A549 (cell line): ENCODE measurements around the gene INO80D. TPM values are rescaled to one million over a fixed set of nuclear protein-coding genes. Genes with fewer than 3 reads are reported as not detected.
"Not testable (repeated sequence)": the region's sequence is repeated elsewhere in the genome, so short reads cannot be mapped to it uniquely, and the experiment has no call there.

Experiments used
- ATAC-seq, 2 experiments: fragments of 200-7000 bp in 1 of 2; fragments of >200 bp in 1 of 2; cut with Nextera tagmentation in 1 of 2; cut with Tn5 transposase in 1 of 2; 3 replicates each; pipeline versions ENCODE4 v1.8.0 to v1.9.1; 2018 to 2020; ENCODE audit warnings: mild to moderate bottlenecking in 1 of 2, moderate library complexity in 1 of 2
- CTCF ChIA-PET: fragments of 300-600 bp; sonication (Branson Sonifier 250); formaldehyde crosslinking; extraction: SDS; loops from one replicate; lab custom pipeline; 2021; ENCODE audit warnings: antibody characterized with exemption, inconsistent platforms; lab: Yijun Ruan, JAX
- POLR2A ChIA-PET: fragments of 350-600 bp; formaldehyde crosslinking; extraction: SDS; loops from one replicate; lab custom pipeline; 2021; ENCODE audit warnings: antibody characterized with exemption, inconsistent platforms; lab: Yijun Ruan, JAX
- DNase-seq, 2 experiments: peaks; one replicate each; pipeline versions ENCODE4 v3.0.0 to v3.0.0-alpha.2; 2011 to 2016; ENCODE audit warnings: low read depth in 1 of 2, low spot score in 1 of 2
- FAIRE-seq: peaks from 2 replicates; lab custom pipeline; 2011; peaks lifted over from hg19 to GRCh38; lab: Jason Lieb, UNC
- H3K27ac ChIP-seq, 2 experiments: fragments of >200 bp; sonication (Bioruptor Twin); formaldehyde crosslinking; 3 replicates each; pipeline ENCODE4 v1.5.1; 2016 to 2017
- H3K4me1 ChIP-seq: fragments of >200 bp; sonication (Bioruptor Twin); formaldehyde crosslinking; 3 replicates; pipeline ENCODE4 v1.6.1; 2016
- H3K4me2 ChIP-seq: fragments of >200 bp; sonication (Bioruptor Twin); formaldehyde crosslinking; 3 replicates; pipeline ENCODE4 v1.6.1; 2016
- H3K4me3 ChIP-seq: fragments of >200 bp; sonication (Bioruptor Twin); formaldehyde crosslinking; 3 replicates; pipeline ENCODE4 v1.5.1; 2016
- H3K9me3 ChIP-seq: fragments of >200 bp; sonication (Bioruptor Twin); formaldehyde crosslinking; 3 replicates; pipeline ENCODE4 v1.6.1; 2016
- BHLHE40 ChIP-seq: IDR thresholded peaks from 2 replicates; pipeline ENCODE4 v1.6.1; 2012; ENCODE audit warnings: low read depth, low read length, inconsistent platforms
- CBX2 ChIP-seq: fragments of 200-600 bp; sonication (generic); IDR thresholded peaks from 2 replicates; pipeline ENCODE4 v1.6.1; 2016; ENCODE audit warnings: low read depth, mild to moderate bottlenecking, borderline replicate concordance
- EHF ChIP-seq: fragments of 250-450 bp; sonication (Bioruptor Pico); IDR thresholded peaks from 2 replicates; pipeline ENCODE4 v1.5.0; 2020; ENCODE audit warnings: mild to moderate bottlenecking
- GATA3 ChIP-seq: IDR thresholded peaks from 2 replicates; pipeline ENCODE4 v1.6.1; 2012; ENCODE audit warnings: borderline replicate concordance
- HOXA7 ChIP-seq: fragments of 250-450 bp; sonication (Bioruptor Pico); IDR thresholded peaks from 2 replicates; pipeline ENCODE4 v1.5.0; 2020; ENCODE audit warnings: mild to moderate bottlenecking, moderate library complexity
- HOXB13 ChIP-seq: fragments of 250-450 bp; sonication (Bioruptor Pico); IDR thresholded peaks from 2 replicates; pipeline ENCODE4 v1.5.0; 2020; ENCODE audit warnings: low read depth, mild to moderate bottlenecking, moderate library complexity
- HOXB5 ChIP-seq: fragments of 250-450 bp; sonication (Bioruptor Pico); IDR thresholded peaks from 2 replicates; pipeline ENCODE4 v1.5.0; 2020; ENCODE audit warnings: mild to moderate bottlenecking, moderate library complexity
- MAFK ChIP-seq: fragments of 450-650 bp; IDR thresholded peaks from 2 replicates; pipeline ENCODE4 v1.6.1; 2014; ENCODE audit not compliant: partially characterized antibody
- NPAS2 ChIP-seq: fragments of 250-450 bp; sonication (Bioruptor Pico); IDR thresholded peaks from 2 replicates; pipeline ENCODE4 v1.8.0; 2022; ENCODE audit warnings: mild to moderate bottlenecking, moderate library complexity, borderline replicate concordance
- PBX3 ChIP-seq: IDR thresholded peaks from 2 replicates; pipeline ENCODE4 v1.6.1; 2012
- PHF8 ChIP-seq: fragments of 200-600 bp; sonication (generic); IDR thresholded peaks from 2 replicates; pipeline ENCODE4 v1.6.1; 2016; ENCODE audit warnings: low read depth, mild to moderate bottlenecking, antibody characterized with exemption, moderate library complexity, borderline replicate concordance
- POLR2A ChIP-seq: IDR thresholded peaks from 2 replicates; pipeline ENCODE4 v1.6.1; 2012; ENCODE audit warnings: mild to moderate bottlenecking, low read length
- RNF2 ChIP-seq: fragments of 200-600 bp; sonication (generic); IDR thresholded peaks from 2 replicates; pipeline ENCODE4 v1.6.1; 2016; ENCODE audit warnings: low read depth, mild to moderate bottlenecking, antibody characterized with exemption, moderate library complexity, borderline replicate concordance
- SREBF2 ChIP-seq: fragments of 450-650 bp; IDR thresholded peaks from 2 replicates; pipeline ENCODE4 v1.6.1; 2014; ENCODE audit warnings: mild to moderate bottlenecking, moderate library complexity
- TFCP2L1 ChIP-seq: fragments of 250-450 bp; sonication (Bioruptor Pico); IDR thresholded peaks from 2 replicates; pipeline ENCODE4 v1.5.0; 2021; ENCODE audit warnings: mild to moderate bottlenecking
- USF2 ChIP-seq: fragments of 450-650 bp; IDR thresholded peaks from 2 replicates; pipeline ENCODE4 v1.6.1; 2014; ENCODE audit warnings: antibody characterized with exemption
- ZNF302 ChIP-seq: fragments of 250-450 bp; sonication (Bioruptor Pico); IDR thresholded peaks from 2 replicates; pipeline ENCODE4 v1.9.0; 2021; ENCODE audit warnings: inconsistent platforms, mild to moderate bottlenecking, moderate library complexity
- WGBS: methylation state at CpG from one replicate; pipeline ENCODE4 v1.1.6; 2017; ENCODE audit errors: missing lambda C conversion rate; 5-methylcytosine and 5-hydroxymethylcytosine counted together
- polyA plus RNA-seq, 4 experiments: library from polyadenylated mRNA; depleted of rRNA in 3 of 4; stranded (reverse); fragments of >200 nt; fragmentation: RNase III in 1 of 4; extraction: RNeasy Plus Mini Kit Qiagen cat#74134 plus additional on column Dnase treatment in 1 of 4; gene quantifications; 2 replicates in 3 of 4; 3 replicates in 1 of 4; pipeline ENCODE4 v1.2.3, GENCODE V29; 2011 to 2017
- TF ChIP-seq, protein P1 (sequence below): fragments of >200 bp; sonication (Bioruptor Twin); formaldehyde crosslinking; IDR thresholded peaks from 2 replicates; pipeline ENCODE4 v1.6.1; 2016
- TF ChIP-seq, protein P2 (sequence below): IDR thresholded peaks from 2 replicates; pipeline ENCODE4 v1.6.1; 2012; ENCODE audit warnings: low read depth, borderline replicate concordance
- TF ChIP-seq, protein P3 (sequence below): fragments of 200-600 bp; sonication (generic); IDR thresholded peaks from 2 replicates; pipeline ENCODE4 v1.6.1; 2016; ENCODE audit warnings: antibody characterized with exemption, mild to moderate bottlenecking, moderate library complexity

Gene INO80D
- polyA plus RNA-seq, 2 of the 4 experiments (the other 2 are of a cell fraction) = 1.4 to 5.0 TPM

GRCh38 chr2:206079699-206080465 is 6.1 kb downstream of the INO80D start:
- Histone ChIP-seq H3K4me3 (no peak overlapping the region), H3K9me3 (no peaks in the 10 kb centered on the region), H3K4me1 (peaks cover 23% of the 10 kb centered on the region; the same call in 2 of the 3 replicates), H3K4me2 (no peak overlapping the region), H3K27ac (no peak overlapping the region)
- 80% methylated on average over 9 of the region's 9 CpGs for WGBS
- DNase-seq = no peak
- ChIA-PET POLR2A (no interaction called here), CTCF (interaction anchor here (1.3 kb wide), 1 partner anchor 22 kb away, joined by 3 read pairs; no protein-coding TSS in a partner anchor)
- no peak for ATAC-seq
- TF ChIP-seq SREBF2 (no peak), BHLHE40 (no peak), CBX2 (no peak), PBX3 (no peak), HOXB13 (CRISPR knock-in tag) (no peak), PHF8 (no peak), MAFK (no peak), TFCP2L1 (CRISPR knock-in tag) (no peak), EHF (CRISPR knock-in tag) (no peak), NPAS2 (CRISPR knock-in tag) (no peak), HOXA7 (CRISPR knock-in tag) (no peak), ZNF302 (CRISPR knock-in tag) (no peak), RNF2 (no peak), HOXB5 (CRISPR knock-in tag) (no peak), POLR2A (no peak)
- TF ChIP-seq, protein P1, sequence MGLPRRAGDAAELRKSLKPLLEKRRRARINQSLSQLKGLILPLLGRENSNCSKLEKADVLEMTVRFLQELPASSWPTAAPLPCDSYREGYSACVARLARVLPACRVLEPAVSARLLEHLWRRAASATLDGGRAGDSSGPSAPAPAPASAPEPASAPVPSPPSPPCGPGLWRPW = no peak
- TF ChIP-seq, protein P2, sequence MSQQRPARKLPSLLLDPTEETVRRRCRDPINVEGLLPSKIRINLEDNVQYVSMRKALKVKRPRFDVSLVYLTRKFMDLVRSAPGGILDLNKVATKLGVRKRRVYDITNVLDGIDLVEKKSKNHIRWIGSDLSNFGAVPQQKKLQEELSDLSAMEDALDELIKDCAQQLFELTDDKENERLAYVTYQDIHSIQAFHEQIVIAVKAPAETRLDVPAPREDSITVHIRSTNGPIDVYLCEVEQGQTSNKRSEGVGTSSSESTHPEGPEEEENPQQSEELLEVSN = no peak
- no peak for FAIRE-seq

DNA sequence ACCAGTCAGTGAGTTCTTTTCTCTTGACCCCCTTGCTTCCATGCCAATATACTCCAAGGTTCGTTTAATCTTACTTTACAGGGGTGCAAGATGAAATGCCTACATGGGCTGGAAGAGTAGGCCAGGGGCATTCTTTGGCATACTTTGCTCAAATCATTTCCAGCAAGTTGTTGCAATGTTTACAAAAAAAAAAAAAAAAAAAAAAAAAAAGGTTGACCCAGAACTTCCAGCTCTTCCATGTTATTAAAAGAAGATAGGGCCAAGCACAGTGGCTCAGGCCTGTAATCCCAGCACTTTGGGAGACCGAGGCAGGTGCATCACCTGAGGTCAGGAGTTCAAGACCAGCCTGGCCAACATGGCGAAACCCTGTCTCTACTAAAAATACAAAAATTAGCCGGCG is 8.1 kb downstream of the INO80D start:
- POLR2A ChIA-PET, H3K4me2 ChIP-seq, FAIRE-seq: not testable (repeated sequence)

GRCh38 chr2:206075113-206075512 is 10.9 kb downstream of the INO80D start:
- H3K4me3 ChIP-seq = no peak overlapping the region
- DNase-seq = no peak
- H3K4me2 ChIP-seq = no peak overlapping the region
- 100% methylated on average over 1 of the region's 1 CpG for WGBS
- CTCF ChIA-PET = interaction anchor here (0.7 kb wide), 1 partner anchor 16 kb away, joined by 5 read pairs; no protein-coding TSS in a partner anchor
- no peak for TF ChIP-seq GATA3
- no peak for TF ChIP-seq PBX3
- TF ChIP-seq USF2 = no peak
- TF ChIP-seq EHF (CRISPR knock-in tag) = no peak
- TF ChIP-seq, protein P3, sequence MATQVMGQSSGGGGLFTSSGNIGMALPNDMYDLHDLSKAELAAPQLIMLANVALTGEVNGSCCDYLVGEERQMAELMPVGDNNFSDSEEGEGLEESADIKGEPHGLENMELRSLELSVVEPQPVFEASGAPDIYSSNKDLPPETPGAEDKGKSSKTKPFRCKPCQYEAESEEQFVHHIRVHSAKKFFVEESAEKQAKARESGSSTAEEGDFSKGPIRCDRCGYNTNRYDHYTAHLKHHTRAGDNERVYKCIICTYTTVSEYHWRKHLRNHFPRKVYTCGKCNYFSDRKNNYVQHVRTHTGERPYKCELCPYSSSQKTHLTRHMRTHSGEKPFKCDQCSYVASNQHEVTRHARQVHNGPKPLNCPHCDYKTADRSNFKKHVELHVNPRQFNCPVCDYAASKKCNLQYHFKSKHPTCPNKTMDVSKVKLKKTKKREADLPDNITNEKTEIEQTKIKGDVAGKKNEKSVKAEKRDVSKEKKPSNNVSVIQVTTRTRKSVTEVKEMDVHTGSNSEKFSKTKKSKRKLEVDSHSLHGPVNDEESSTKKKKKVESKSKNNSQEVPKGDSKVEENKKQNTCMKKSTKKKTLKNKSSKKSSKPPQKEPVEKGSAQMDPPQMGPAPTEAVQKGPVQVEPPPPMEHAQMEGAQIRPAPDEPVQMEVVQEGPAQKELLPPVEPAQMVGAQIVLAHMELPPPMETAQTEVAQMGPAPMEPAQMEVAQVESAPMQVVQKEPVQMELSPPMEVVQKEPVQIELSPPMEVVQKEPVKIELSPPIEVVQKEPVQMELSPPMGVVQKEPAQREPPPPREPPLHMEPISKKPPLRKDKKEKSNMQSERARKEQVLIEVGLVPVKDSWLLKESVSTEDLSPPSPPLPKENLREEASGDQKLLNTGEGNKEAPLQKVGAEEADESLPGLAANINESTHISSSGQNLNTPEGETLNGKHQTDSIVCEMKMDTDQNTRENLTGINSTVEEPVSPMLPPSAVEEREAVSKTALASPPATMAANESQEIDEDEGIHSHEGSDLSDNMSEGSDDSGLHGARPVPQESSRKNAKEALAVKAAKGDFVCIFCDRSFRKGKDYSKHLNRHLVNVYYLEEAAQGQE = no peak
- POLR2A ChIA-PET = no interaction called here
- H3K27ac ChIP-seq = no peak overlapping the region
- H3K4me1 ChIP-seq = peaks cover 7% of the 10 kb centered on the region; the same call in 1 of the 3 replicates
- no peaks in the 10 kb centered on the region for H3K9me3 ChIP-seq
- FAIRE-seq = no peak
- ATAC-seq = no peak

More for the DNA sequence above, 8.1 kb downstream of the INO80D start:
- not testable (repeated sequence) for H3K4me3 ChIP-seq, ATAC-seq, DNase-seq, H3K27ac ChIP-seq, H3K9me3 ChIP-seq
- WGBS = 88% methylated on average over 5 of the region's 5 CpGs
- CTCF ChIA-PET = interaction anchor here (0.5 to 0.6 kb wide), 3 partner anchors 39 to 66 kb away, joined by 3 to 6 read pairs (median 3); no protein-coding TSS in a partner anchor
- H3K4me1 ChIP-seq = peaks cover 13% of the 10 kb centered on the region; the same call in 2 of the 3 replicates
